Mesendoderm (in vitro differentiated cells): ENCODE data around the gene OR10Z1.

Source experiments
- DNase-seq: peaks from one replicate; pipeline ENCODE4 v3.0.0; 2013
- H2AK5ac ChIP-seq: 2 replicates; pipeline ENCODE4 v1.6.1; 2013; ENCODE audit warnings: low read length, inconsistent platforms
- H2BK120ac ChIP-seq: 2 replicates; pipeline ENCODE4 v1.6.1; 2013; ENCODE audit warnings: low read depth, mild to moderate bottlenecking, low read length, moderate library complexity, mixed read lengths
- H2BK15ac ChIP-seq: replicated peaks from 2 replicates; pipeline ENCODE4 v1.6.1; 2013; ENCODE audit warnings: low read depth, mild to moderate bottlenecking, moderate library complexity
- H2BK5ac ChIP-seq: 2 replicates; pipeline ENCODE4 v1.6.1; 2013; ENCODE audit warnings: low read length, inconsistent platforms
- H3K18ac ChIP-seq: 2 replicates; pipeline ENCODE4 v1.6.1; 2013; ENCODE audit warnings: mild to moderate bottlenecking, low read length, mixed read lengths
- H3K23ac ChIP-seq: one replicate; pipeline ENCODE4 v1.6.1; 2013; ENCODE audit warnings: low read length
- H3K27ac ChIP-seq: 2 replicates; pipeline ENCODE4 v1.5.1; 2013; ENCODE audit warnings: low read depth, mild to moderate bottlenecking, inconsistent platforms, low read length, moderate library complexity
- H3K27me3 ChIP-seq: 2 replicates; pipeline ENCODE4 v1.6.1; 2013; ENCODE audit warnings: low read length, control low read depth, mild to moderate bottlenecking, inconsistent platforms; ENCODE audit not compliant: insufficient read depth, poor library complexity
- H3K36me3 ChIP-seq: 2 replicates; pipeline ENCODE4 v1.6.1; 2013; ENCODE audit warnings: low read length, inconsistent platforms; ENCODE audit not compliant: control insufficient read depth, insufficient read depth
- H3K4ac ChIP-seq: one replicate; pipeline ENCODE4 v1.6.1; 2013; ENCODE audit warnings: low read depth, mild to moderate bottlenecking, low read length, moderate library complexity
- H3K4me1 ChIP-seq: 2 replicates; pipeline ENCODE4 v1.6.1; 2013; ENCODE audit warnings: low read depth, low read length, inconsistent platforms; ENCODE audit not compliant: control insufficient read depth
- H3K4me2 ChIP-seq: 2 replicates; pipeline ENCODE4 v1.6.1; 2013; ENCODE audit warnings: low read length
- H3K4me3 ChIP-seq: 2 replicates; pipeline ENCODE4 v1.5.1; 2013; ENCODE audit warnings: mild to moderate bottlenecking, low read length
- H3K56ac ChIP-seq: one replicate; pipeline ENCODE4 v1.6.1; 2013; ENCODE audit warnings: low read length
- H3K79me1 ChIP-seq: 2 replicates; pipeline ENCODE4 v1.6.1; 2013; ENCODE audit warnings: low read length, inconsistent platforms
- H3K79me2 ChIP-seq: 2 replicates; pipeline ENCODE4 v1.6.1; 2013; ENCODE audit warnings: mild to moderate bottlenecking, low read length; ENCODE audit not compliant: control insufficient read depth, insufficient read depth
- H3K9ac ChIP-seq: 2 replicates; pipeline ENCODE4 v1.6.1; 2013; ENCODE audit warnings: low read length, inconsistent platforms
- H4K5ac ChIP-seq: one replicate; pipeline ENCODE4 v1.6.1; 2013; ENCODE audit warnings: low read length
- H4K8ac ChIP-seq: one replicate; pipeline ENCODE4 v1.6.1; 2013; ENCODE audit warnings: low read depth, mild to moderate bottlenecking, control low read depth, low read length, moderate library complexity
- WGBS: extraction: QIAGEN DNeasy Blood & Tissue Kit; methylation state at CpG from one replicate; pipeline ENCODE4 v1.1.7; 2013; ENCODE audit warnings: low lambda C conversion rate, missing lambda C conversion rate; ENCODE audit not compliant: insufficient coverage; ENCODE audit errors: extremely low coverage; 5-methylcytosine and 5-hydroxymethylcytosine counted together

Gene OR10Z1

DNA sequence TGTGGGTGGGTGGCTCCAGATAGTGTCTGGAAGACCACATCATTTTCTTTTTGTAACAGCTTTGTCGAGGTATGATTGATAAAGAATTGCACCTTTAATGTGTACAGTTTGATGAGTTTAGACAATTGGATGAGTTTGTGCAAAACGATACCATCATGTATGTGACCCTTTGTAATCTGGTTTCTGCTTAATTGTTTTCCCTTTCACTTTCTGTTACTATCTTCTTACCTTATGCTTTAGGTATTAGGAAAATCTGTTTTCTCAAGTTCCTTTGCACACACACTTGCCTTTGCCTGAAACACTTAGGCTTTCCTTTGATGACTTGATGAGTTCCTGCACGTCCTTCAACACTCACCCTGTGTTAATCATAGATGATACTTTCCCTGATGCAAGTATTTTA lies 6.8 kb downstream of the OR10Z1 start:
- Histone ChIP-seq H3K4me3 (no peak overlapping the region), H2AK5ac (no peak overlapping the region), H3K18ac (no peak overlapping the region), H3K4me1 (no peaks in the 10 kb centered on the region), H2BK15ac (no peak overlapping the region), H3K9ac (no peak overlapping the region), H3K79me1 (no peaks in the 10 kb centered on the region), H4K5ac (no peak overlapping the region), H3K36me3 (no peaks in the 10 kb centered on the region), H4K8ac (no peak overlapping the region), H3K27me3 (no peaks in the 10 kb centered on the region), H3K4ac (no peak overlapping the region), H3K4me2 (no peak overlapping the region), H3K56ac (no peak overlapping the region), H3K23ac (no peak overlapping the region), H2BK5ac (no peak overlapping the region), H3K79me2 (no peaks in the 10 kb centered on the region), H2BK120ac (no peak overlapping the region), H3K27ac (no peak overlapping the region)
- no CpG with 5 or more reads among the region's 3 CpGs for WGBS
- DNase-seq: no peak

DNA sequence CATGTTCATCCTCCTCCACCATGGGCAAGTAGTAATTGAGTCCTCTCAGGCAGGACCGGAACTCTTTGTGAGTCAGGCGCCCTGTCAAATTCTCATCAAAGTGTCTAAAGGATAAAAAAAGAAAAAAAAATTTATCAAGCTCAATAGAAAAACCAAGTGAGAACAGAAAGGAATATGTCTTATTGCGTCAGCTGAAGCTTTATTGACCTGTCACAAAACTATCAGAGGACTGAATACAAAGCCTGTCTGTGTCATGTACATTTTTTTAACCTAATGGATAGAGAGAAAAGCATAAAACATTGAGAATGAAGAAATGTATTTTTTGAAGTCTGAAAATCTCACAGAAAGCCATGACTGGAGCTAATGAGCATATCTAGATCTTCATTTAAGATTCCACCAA lies 8.7 kb downstream of the OR10Z1 start:
- H3K56ac ChIP-seq: no peak overlapping the region
- H3K79me1 ChIP-seq: no peaks in the 10 kb centered on the region
- no peaks in the 10 kb centered on the region for H3K4me1 ChIP-seq
- no peaks in the 10 kb centered on the region for H3K27me3 ChIP-seq
- no peak overlapping the region for H2BK120ac ChIP-seq
- DNase-seq: no peak
- H4K8ac ChIP-seq: no peak overlapping the region
- H3K79me2 ChIP-seq: no peaks in the 10 kb centered on the region
- H3K9ac ChIP-seq: no peak overlapping the region
- no peak overlapping the region for H3K4me3 ChIP-seq
- no peak overlapping the region for H3K23ac ChIP-seq
- no peak overlapping the region for H3K4me2 ChIP-seq
- no peak overlapping the region for H4K5ac ChIP-seq
- H3K18ac ChIP-seq: no peak overlapping the region
- no peaks in the 10 kb centered on the region for H3K36me3 ChIP-seq
- H3K27ac ChIP-seq: no peak overlapping the region
- H2AK5ac ChIP-seq: no peak overlapping the region
- H2BK15ac ChIP-seq: no peak overlapping the region
- no peak overlapping the region for H3K4ac ChIP-seq
- WGBS: no CpG with 5 or more reads among the region's 3 CpGs
- H2BK5ac ChIP-seq: no peak overlapping the region

DNA sequence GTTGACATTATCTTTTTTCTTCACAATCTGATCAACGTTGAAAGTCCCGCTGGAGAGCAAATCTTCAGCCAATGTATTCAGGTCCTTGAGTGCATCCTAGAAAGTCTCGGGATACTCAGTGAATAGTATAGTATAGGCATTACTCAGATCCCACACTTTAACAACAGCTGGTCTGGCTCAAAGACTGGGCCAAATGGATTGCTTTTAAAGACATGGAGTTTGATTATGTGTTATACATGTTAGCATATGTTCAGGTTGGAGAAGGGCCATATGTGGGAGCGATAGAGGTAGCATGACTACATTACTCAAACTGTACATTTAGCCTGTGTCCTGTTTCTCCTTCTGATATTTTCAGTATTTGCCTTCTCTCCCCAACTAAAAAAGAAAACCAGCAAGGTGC lies 33.1 kb downstream of the OR10Z1 start:
- Histone ChIP-seq H3K4me3 (no peak overlapping the region), H2AK5ac (no peak overlapping the region), H3K4ac (no peak overlapping the region), H3K79me1 (no peaks in the 10 kb centered on the region), H2BK120ac (no peak overlapping the region), H3K18ac (no peak overlapping the region), H3K56ac (no peak overlapping the region), H4K8ac (no peak overlapping the region), H3K23ac (no peak overlapping the region), H3K27ac (no peak overlapping the region), H3K9ac (no peak overlapping the region), H3K36me3 (no peaks in the 10 kb centered on the region), H4K5ac (no peak overlapping the region), H3K27me3 (peaks cover 2% of the 10 kb centered on the region), H2BK5ac (no peak overlapping the region), H3K79me2 (no peaks in the 10 kb centered on the region), H3K4me2 (no peak overlapping the region), H2BK15ac (no peak overlapping the region), H3K4me1 (no peaks in the 10 kb centered on the region)
- WGBS: no CpG with 5 or more reads among the region's 4 CpGs
- no peak for DNase-seq

DNA sequence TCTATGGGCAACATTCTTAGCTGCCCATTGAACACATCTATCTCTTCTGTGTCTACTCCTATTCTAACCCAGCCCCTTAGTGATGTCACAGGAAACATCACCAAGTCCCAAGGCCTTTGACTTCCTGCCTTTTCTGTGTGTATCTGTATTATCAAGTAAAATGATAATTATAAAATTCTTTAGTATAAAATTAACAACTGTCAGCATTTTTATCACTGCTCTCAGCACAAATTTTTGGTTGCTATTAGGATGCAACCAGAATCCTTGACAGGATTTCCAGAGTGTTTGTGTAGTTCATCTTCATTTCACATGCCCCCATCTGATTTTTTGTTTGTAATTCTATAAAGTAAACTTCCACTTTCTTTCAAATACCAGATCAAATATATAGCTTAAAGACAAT lies 33.8 kb downstream of the OR10Z1 start:
- no peak overlapping the region for H3K4me2 ChIP-seq
- no peak overlapping the region for H2BK15ac ChIP-seq
- no peak overlapping the region for H3K18ac ChIP-seq
- H3K4me3 ChIP-seq: no peak overlapping the region
- H3K27me3 ChIP-seq: peaks cover 2% of the 10 kb centered on the region
- no peak overlapping the region for H3K4ac ChIP-seq
- H3K27ac ChIP-seq: no peak overlapping the region
- no peak overlapping the region for H4K5ac ChIP-seq
- no peak overlapping the region for H4K8ac ChIP-seq
- H2BK5ac ChIP-seq: no peak overlapping the region
- DNase-seq: no peak
- no peaks in the 10 kb centered on the region for H3K4me1 ChIP-seq
- no peak overlapping the region for H2BK120ac ChIP-seq
- H3K23ac ChIP-seq: no peak overlapping the region
- no peaks in the 10 kb centered on the region for H3K79me2 ChIP-seq
- no peaks in the 10 kb centered on the region for H3K36me3 ChIP-seq
- no peak overlapping the region for H2AK5ac ChIP-seq
- no peaks in the 10 kb centered on the region for H3K79me1 ChIP-seq
- no peak overlapping the region for H3K9ac ChIP-seq
- no peak overlapping the region for H3K56ac ChIP-seq

DNA sequence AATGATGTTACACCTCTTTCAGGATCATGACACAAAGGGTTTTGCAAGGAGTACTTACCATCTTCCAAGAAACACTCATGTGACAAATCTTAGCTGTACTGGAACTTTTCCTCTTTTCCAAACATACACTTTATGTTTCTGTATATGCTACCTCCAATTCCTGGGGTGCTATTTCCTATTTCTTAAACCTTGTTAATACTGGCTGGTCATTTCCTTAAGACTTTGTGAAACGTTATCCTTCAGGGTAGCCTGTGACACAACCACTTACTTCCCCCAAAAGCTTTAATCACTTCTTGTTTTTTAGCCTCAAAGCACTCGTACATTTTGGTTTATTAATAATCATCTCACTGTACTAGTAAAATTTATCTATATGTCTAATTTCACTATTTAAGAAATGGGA lies 39.4 kb downstream of the OR10Z1 start:
- H3K56ac ChIP-seq: no peak overlapping the region
- no peak overlapping the region for H3K27ac ChIP-seq
- H2BK120ac ChIP-seq: no peak overlapping the region
- no peak overlapping the region for H3K4me3 ChIP-seq
- no peak overlapping the region for H2BK5ac ChIP-seq
- no peak overlapping the region for H2BK15ac ChIP-seq
- H4K8ac ChIP-seq: no peak overlapping the region
- H3K23ac ChIP-seq: no peak overlapping the region
- no peak overlapping the region for H2AK5ac ChIP-seq
- no peak overlapping the region for H3K4ac ChIP-seq
- H3K18ac ChIP-seq: no peak overlapping the region
- no peaks in the 10 kb centered on the region for H3K36me3 ChIP-seq
- H3K79me1 ChIP-seq: no peaks in the 10 kb centered on the region
- no peaks in the 10 kb centered on the region for H3K4me1 ChIP-seq
- no peak overlapping the region for H4K5ac ChIP-seq
- no peaks in the 10 kb centered on the region for H3K79me2 ChIP-seq
- no CpG with 5 or more reads among the region's 2 CpGs for WGBS
- no peak overlapping the region for H3K4me2 ChIP-seq
- no peak for DNase-seq
- no peak overlapping the region for H3K9ac ChIP-seq
- no peaks in the 10 kb centered on the region for H3K27me3 ChIP-seq

DNA sequence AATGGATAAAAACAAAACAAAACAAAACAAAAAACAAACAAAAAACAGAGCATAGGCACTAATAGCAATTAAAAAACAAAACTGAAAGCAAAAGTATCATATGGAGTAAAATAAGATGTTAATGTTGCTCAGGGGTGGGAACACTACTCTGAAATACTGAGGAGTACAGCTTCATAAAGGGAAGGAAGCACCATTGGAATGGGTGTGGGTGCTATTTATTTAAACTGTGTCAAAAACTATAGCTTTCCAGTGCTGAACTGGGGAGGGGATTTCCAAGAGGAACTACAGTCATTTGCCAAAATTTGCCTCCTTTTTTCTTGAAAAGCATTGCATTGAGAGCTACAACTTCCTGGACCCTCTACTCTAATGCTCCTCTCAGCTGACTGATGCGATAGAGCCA lies 41.4 kb downstream of the OR10Z1 start:
- H4K5ac ChIP-seq: no peak overlapping the region
- no peak overlapping the region for H3K27ac ChIP-seq
- no peak overlapping the region for H2AK5ac ChIP-seq
- no peak overlapping the region for H3K23ac ChIP-seq
- no peaks in the 10 kb centered on the region for H3K79me1 ChIP-seq
- H3K4me3 ChIP-seq: no peak overlapping the region
- DNase-seq: no peak
- no peak overlapping the region for H3K18ac ChIP-seq
- H2BK15ac ChIP-seq: no peak overlapping the region
- no peaks in the 10 kb centered on the region for H3K4me1 ChIP-seq
- H3K79me2 ChIP-seq: no peaks in the 10 kb centered on the region
- H3K9ac ChIP-seq: no peak overlapping the region
- H3K4me2 ChIP-seq: no peak overlapping the region
- H3K27me3 ChIP-seq: no peaks in the 10 kb centered on the region
- no peak overlapping the region for H3K56ac ChIP-seq
- H4K8ac ChIP-seq: no peak overlapping the region
- H3K36me3 ChIP-seq: no peaks in the 10 kb centered on the region
- no peak overlapping the region for H2BK5ac ChIP-seq
- WGBS: no CpG with 5 or more reads among the region's 1 CpG
- no peak overlapping the region for H2BK120ac ChIP-seq
- H3K4ac ChIP-seq: no peak overlapping the region
